ENCODE data around the gene TRPV6.

DNA sequence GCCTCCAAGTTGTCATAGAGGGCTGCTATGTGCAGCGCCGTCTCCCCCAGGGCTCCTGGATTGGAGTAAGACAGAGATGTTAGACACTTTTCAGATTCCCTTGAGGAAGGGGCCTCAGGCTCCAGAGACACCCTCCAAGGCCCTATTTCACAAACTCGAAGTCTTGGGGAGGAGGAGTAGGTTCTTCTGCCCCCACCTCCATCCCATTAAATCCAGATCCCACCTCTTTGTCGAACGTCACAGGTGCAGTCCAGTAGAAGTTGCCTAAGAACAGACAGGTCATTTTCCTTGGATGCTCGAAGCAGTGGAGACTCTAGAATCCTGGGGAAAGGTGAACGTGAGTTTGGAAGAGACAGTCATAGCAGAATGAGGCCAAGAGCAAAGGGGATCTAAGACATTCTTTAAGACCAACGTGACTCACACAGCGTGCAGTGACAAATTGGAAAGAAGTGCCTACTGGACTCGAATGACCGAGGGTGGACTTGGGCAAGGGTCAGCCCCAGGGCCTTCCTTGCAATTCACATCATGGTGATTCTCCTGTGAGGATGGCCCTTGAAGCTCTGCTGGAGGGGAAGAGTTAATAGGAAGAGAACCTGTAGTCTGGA lies 44.7 kb upstream of the TRPV6 start:
- no peak for TF ChIP-seq POLR2AphosphoS5 (IDR thresholded peaks at IDR 0.05; ENCODE audit: low read depth, low read length)
- TF ChIP-seq, protein P1, sequence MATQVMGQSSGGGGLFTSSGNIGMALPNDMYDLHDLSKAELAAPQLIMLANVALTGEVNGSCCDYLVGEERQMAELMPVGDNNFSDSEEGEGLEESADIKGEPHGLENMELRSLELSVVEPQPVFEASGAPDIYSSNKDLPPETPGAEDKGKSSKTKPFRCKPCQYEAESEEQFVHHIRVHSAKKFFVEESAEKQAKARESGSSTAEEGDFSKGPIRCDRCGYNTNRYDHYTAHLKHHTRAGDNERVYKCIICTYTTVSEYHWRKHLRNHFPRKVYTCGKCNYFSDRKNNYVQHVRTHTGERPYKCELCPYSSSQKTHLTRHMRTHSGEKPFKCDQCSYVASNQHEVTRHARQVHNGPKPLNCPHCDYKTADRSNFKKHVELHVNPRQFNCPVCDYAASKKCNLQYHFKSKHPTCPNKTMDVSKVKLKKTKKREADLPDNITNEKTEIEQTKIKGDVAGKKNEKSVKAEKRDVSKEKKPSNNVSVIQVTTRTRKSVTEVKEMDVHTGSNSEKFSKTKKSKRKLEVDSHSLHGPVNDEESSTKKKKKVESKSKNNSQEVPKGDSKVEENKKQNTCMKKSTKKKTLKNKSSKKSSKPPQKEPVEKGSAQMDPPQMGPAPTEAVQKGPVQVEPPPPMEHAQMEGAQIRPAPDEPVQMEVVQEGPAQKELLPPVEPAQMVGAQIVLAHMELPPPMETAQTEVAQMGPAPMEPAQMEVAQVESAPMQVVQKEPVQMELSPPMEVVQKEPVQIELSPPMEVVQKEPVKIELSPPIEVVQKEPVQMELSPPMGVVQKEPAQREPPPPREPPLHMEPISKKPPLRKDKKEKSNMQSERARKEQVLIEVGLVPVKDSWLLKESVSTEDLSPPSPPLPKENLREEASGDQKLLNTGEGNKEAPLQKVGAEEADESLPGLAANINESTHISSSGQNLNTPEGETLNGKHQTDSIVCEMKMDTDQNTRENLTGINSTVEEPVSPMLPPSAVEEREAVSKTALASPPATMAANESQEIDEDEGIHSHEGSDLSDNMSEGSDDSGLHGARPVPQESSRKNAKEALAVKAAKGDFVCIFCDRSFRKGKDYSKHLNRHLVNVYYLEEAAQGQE (IDR thresholded peaks at IDR 0.05; ENCODE audit: insufficient read depth in 1 of 2, low read depth in 2 of 2, low read length in 2 of 2), result no peak

All from PFSK-1 (cell line).